HepG2 (cell line): ENCODE data around the gene EPB41L2. TPM values are rescaled to one million over a fixed set of nuclear protein-coding genes. Genes with fewer than 3 reads are reported as not detected.

Source experiments
- ADNP ChIP-seq: sonication (generic); formaldehyde crosslinking; IDR thresholded peaks from 2 replicates; pipeline ENCODE4 v1.4.0; 2020; ENCODE audit warnings: missing genetic modification reagents
- AHR ChIP-seq: IDR thresholded peaks from 2 replicates; pipeline ENCODE4 v1.6.1; 2018; ENCODE audit warnings: missing genetic modification reagents, missing compliant biosample characterization
- AKNA ChIP-seq: sonication (generic); formaldehyde crosslinking; IDR thresholded peaks from 2 replicates; pipeline ENCODE4 v1.4.0; 2020; ENCODE audit warnings: missing genetic modification reagents, borderline replicate concordance
- CBX1 ChIP-seq: IDR thresholded peaks from one replicate; pipeline ENCODE4 v1.6.1; 2016; ENCODE audit warnings: antibody characterized with exemption, low read depth
- GATAD1 ChIP-seq: IDR thresholded peaks from 2 replicates; pipeline ENCODE4 v1.6.1; 2016; ENCODE audit warnings: missing genetic modification reagents, missing compliant biosample characterization
- IRF9 ChIP-seq: sonication (generic); formaldehyde crosslinking; IDR thresholded peaks from 2 replicates; pipeline ENCODE4 v1.8.0; 2022; ENCODE audit warnings: missing genetic modification reagents, mild to moderate bottlenecking, borderline replicate concordance
- LRRFIP1 ChIP-seq: sonication (generic); formaldehyde crosslinking; conservative IDR thresholded peaks from 2 replicates; pipeline ENCODE4 v1.4.0; 2020; ENCODE audit warnings: missing genetic modification reagents
- MED13 ChIP-seq: sonication (generic); formaldehyde crosslinking; IDR thresholded peaks from 2 replicates; pipeline ENCODE4 v1.5.0; 2020; ENCODE audit warnings: missing genetic modification reagents
- MEF2D ChIP-seq: sonication (generic); formaldehyde crosslinking; IDR thresholded peaks from 2 replicates; pipeline ENCODE4 v1.5.1; 2020; ENCODE audit warnings: mild to moderate bottlenecking, missing genetic modification reagents
- MXI1 ChIP-seq: IDR thresholded peaks from 3 replicates; pipeline ENCODE4 v1.6.1; 2012; ENCODE audit warnings: low read depth, low read length, inconsistent platforms, borderline replicate concordance
- ONECUT2 ChIP-seq: sonication (generic); formaldehyde crosslinking; IDR thresholded peaks from 2 replicates; pipeline ENCODE4 v1.4.0; 2020; ENCODE audit warnings: missing genetic modification reagents
- RFXANK ChIP-seq: IDR thresholded peaks from 2 replicates; pipeline ENCODE4 v1.6.1; 2016
- SNAPC5 ChIP-seq: sonication (generic); formaldehyde crosslinking; IDR thresholded peaks from 2 replicates; pipeline ENCODE4 v1.8.1; 2023; ENCODE audit warnings: mild to moderate bottlenecking, missing genetic modification reagents, borderline replicate concordance
- ZBTB44 ChIP-seq: sonication (generic); formaldehyde crosslinking; IDR thresholded peaks from 2 replicates; pipeline ENCODE4 v1.4.0; 2020; ENCODE audit warnings: missing genetic modification reagents
- ZC3H13 ChIP-seq: sonication (generic); formaldehyde crosslinking; IDR thresholded peaks from 2 replicates; pipeline ENCODE4 v1.8.1; 2023; ENCODE audit warnings: mild to moderate bottlenecking, missing genetic modification reagents, moderate library complexity
- ZFP41 ChIP-seq: sonication (generic); formaldehyde crosslinking; IDR thresholded peaks from 2 replicates; pipeline ENCODE4 v1.4.0; 2020; ENCODE audit warnings: mild to moderate bottlenecking, missing genetic modification reagents, borderline replicate concordance
- ZNF10 ChIP-seq: sonication (generic); formaldehyde crosslinking; IDR thresholded peaks from 2 replicates; pipeline ENCODE4 v1.4.0; 2020; ENCODE audit warnings: mild to moderate bottlenecking, low read depth, missing genetic modification reagents, borderline replicate concordance
- ZNF17 ChIP-seq: sonication (generic); formaldehyde crosslinking; IDR thresholded peaks from 2 replicates; pipeline ENCODE4 v1.5.0; 2020; ENCODE audit warnings: mild to moderate bottlenecking, missing genetic modification reagents
- ZNF317 ChIP-seq: sonication (generic); formaldehyde crosslinking; IDR thresholded peaks from 2 replicates; pipeline ENCODE4 v1.5.0; 2020; ENCODE audit warnings: mild to moderate bottlenecking, missing genetic modification reagents
- ZNF572 ChIP-seq: sonication (generic); formaldehyde crosslinking; IDR thresholded peaks from 2 replicates; pipeline ENCODE4 v1.5.1; 2020; ENCODE audit warnings: mild to moderate bottlenecking, missing genetic modification reagents
- ZNF747 ChIP-seq: sonication (generic); formaldehyde crosslinking; IDR thresholded peaks from 2 replicates; pipeline ENCODE4 v1.8.1; 2023; ENCODE audit warnings: missing genetic modification reagents, mild to moderate bottlenecking, borderline replicate concordance
- polyA plus RNA-seq, 8 experiments: library from polyadenylated mRNA; depleted of rRNA in 3 of 8; stranded (reverse) in 7 of 8; unstranded in 1 of 8; fragments of >200 nt; fragmentation: Illumina TruSeq in 4 of 8; extraction: Trizol in 4 of 8; gene quantifications; 2 replicates each; pipeline versions ENCODE4 v1.2.1 to v1.2.3, GENCODE V29; 2011 to 2016; ENCODE audit warnings: low read depth in 4 of 8, missing spikeins in 1 of 8, mixed read lengths in 1 of 8; ENCODE audit not compliant: insufficient read depth in 1 of 8
- total RNA-seq, 5 experiments: library from RNA; depleted of rRNA; stranded (reverse); fragments of >200 nt; fragmentation: Illumina TruSeq; extraction: Trizol; gene quantifications; 2 replicates each; pipeline ENCODE4 v1.2.3, GENCODE V29; 2016; ENCODE audit warnings: low read depth in 1 of 5

The EPB41L2 gene
- total and polyA plus RNA-seq, 2 of the 13 experiments (the other 11 are each of a cell fraction or from before 2014, with no cell fraction given), result 41.7 to 56.4 TPM

- TF ChIP-seq MED13 (no peak; the same call in 1 of the 2 replicates), ZNF747 (CRISPR knock-in tag) (no peak), ZFP41 (CRISPR knock-in tag) (no peak), ZBTB44 (CRISPR knock-in tag) (no peak), AKNA (CRISPR knock-in tag) (no peak), ADNP (CRISPR knock-in tag) (no peak), ZNF317 (no peak), IRF9 (CRISPR knock-in tag) (no peak), MXI1 (no peak), ZNF17 (CRISPR knock-in tag) (no peak), ONECUT2 (CRISPR knock-in tag) (peak; percentile 85), MEF2D (CRISPR knock-in tag) (no peak), AHR (CRISPR knock-in tag) (no peak), RFXANK (CRISPR knock-in tag) (no peak), GATAD1 (CRISPR knock-in tag) (no peak), ZC3H13 (no peak), ZNF10 (CRISPR knock-in tag) (no peak), SNAPC5 (CRISPR knock-in tag) (no peak), LRRFIP1 (CRISPR knock-in tag) (no peak), ZNF572 (no peak), CBX1 (no peak)
Observed at GRCh38 chr6:130822736-130823135, 240.3 kb downstream of the EPB41L2 start (continued).
